GM23338 (cell line): ENCODE results near the gene SOX1.

Experiments used
- CREB1 ChIP-seq: fragments of 250-450 bp; sonication (Bioruptor Pico); IDR thresholded peaks from 2 replicates; pipeline ENCODE4 v1.5.0; 2020; ENCODE audit warnings: low read depth, mild to moderate bottlenecking, moderate library complexity
- EZH2phosphoT487 ChIP-seq: fragments of 200-600 bp; sonication (generic); IDR thresholded peaks from one replicate; pipeline ENCODE4 v1.8.1; 2018; ENCODE audit warnings: antibody characterized with exemption; ENCODE audit not compliant: unreplicated experiment
- POLR2AphosphoS5 ChIP-seq: IDR thresholded peaks from 2 replicates; pipeline ENCODE4 v1.6.1; 2016; ENCODE audit warnings: antibody characterized with exemption, low read depth
- TF ChIP-seq, protein P1 (sequence below), 2 experiments: fragments of 200-600 bp in 1 of 2; sonication (generic) in 1 of 2; conservative IDR thresholded peaks; 2 replicates each; pipeline versions ENCODE4 v1.5.1 to v1.6.1; 2016 to 2017; ENCODE audit warnings: antibody characterized with exemption in 2 of 2, low read depth in 2 of 2, mild to moderate bottlenecking in 2 of 2, moderate library complexity in 1 of 2

- TF ChIP-seq, protein P1, sequence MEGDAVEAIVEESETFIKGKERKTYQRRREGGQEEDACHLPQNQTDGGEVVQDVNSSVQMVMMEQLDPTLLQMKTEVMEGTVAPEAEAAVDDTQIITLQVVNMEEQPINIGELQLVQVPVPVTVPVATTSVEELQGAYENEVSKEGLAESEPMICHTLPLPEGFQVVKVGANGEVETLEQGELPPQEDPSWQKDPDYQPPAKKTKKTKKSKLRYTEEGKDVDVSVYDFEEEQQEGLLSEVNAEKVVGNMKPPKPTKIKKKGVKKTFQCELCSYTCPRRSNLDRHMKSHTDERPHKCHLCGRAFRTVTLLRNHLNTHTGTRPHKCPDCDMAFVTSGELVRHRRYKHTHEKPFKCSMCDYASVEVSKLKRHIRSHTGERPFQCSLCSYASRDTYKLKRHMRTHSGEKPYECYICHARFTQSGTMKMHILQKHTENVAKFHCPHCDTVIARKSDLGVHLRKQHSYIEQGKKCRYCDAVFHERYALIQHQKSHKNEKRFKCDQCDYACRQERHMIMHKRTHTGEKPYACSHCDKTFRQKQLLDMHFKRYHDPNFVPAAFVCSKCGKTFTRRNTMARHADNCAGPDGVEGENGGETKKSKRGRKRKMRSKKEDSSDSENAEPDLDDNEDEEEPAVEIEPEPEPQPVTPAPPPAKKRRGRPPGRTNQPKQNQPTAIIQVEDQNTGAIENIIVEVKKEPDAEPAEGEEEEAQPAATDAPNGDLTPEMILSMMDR (conservative IDR thresholded peaks at IDR 0.05; ENCODE audit: low read depth in 2 of 2), result no peak
- TF ChIP-seq POLR2AphosphoS5, result no peak
- TF ChIP-seq EZH2phosphoT487, result no peak
- TF ChIP-seq CREB1 (CRISPR knock-in tag), result no peak
Observed at GRCh38 chr13:112072534-112073244, 5.7 kb downstream of the SOX1 start.
